GM19099 (cell line): Measurements from ENCODE around the gene DRD1.

Experiments
- POLR2A ChIP-seq: IDR thresholded peaks from 3 replicates; pipeline ENCODE4 v1.6.1; 2011; ENCODE audit warnings: low read depth; ENCODE audit not compliant: insufficient read length; ENCODE audit errors: extremely low read depth

The DRD1 gene

GRCh38 chr5:175394601-175395000, 49.4 kb downstream of the DRD1 start:
- TF ChIP-seq POLR2A = no peak

GRCh38 chr5:175393897-175394296, 50.1 kb downstream of the DRD1 start:
- TF ChIP-seq POLR2A = no peak

- TF ChIP-seq POLR2A = no peak
Observed at GRCh38 chr5:175392236-175392635, 51.7 kb downstream of the DRD1 start.

- no peak for TF ChIP-seq POLR2A
Observed at GRCh38 chr5:175390352-175391083, 53.5 kb downstream of the DRD1 start.
